ENCODE measurements around the gene TM4SF20.

- no peak for TF ChIP-seq CTCF (conservative IDR thresholded peaks at IDR 0.05; ENCODE audit: low read depth in 2 of 2)
- TF ChIP-seq EZH2phosphoT487 (IDR thresholded peaks at IDR 0.05; ENCODE audit: unreplicated experiment) = no peak
- TF ChIP-seq POLR2AphosphoS5 (IDR thresholded peaks at IDR 0.05; ENCODE audit: low read depth) = no peak
- TF ChIP-seq EZH2 (IDR thresholded peaks at IDR 0.05; ENCODE audit: low read depth, unreplicated experiment) = no peak
- no peak for TF ChIP-seq ETS1 (IDR thresholded peaks at IDR 0.05)
- TF ChIP-seq ZNF114 (CRISPR knock-in tag; IDR thresholded peaks at IDR 0.05) = no peak
- TF ChIP-seq REST (IDR thresholded peaks at IDR 0.05; ENCODE audit: unreplicated experiment) = no peak
Observed at GRCh38 chr2:227317834-227318233, 61.3 kb downstream of the TM4SF20 start.
